KOPT-K1 (cell line): ENCODE results near the gene NOC2L.

Experiments
- H3K27ac ChIP-seq: fragments of 200-600 bp; sonication (generic); 2 replicates; pipeline ENCODE4 v1.5.1; 2016; ENCODE audit warnings: antibody characterized with exemption, mild to moderate bottlenecking, low read depth, low read length; ENCODE audit not compliant: poor library complexity, severe bottlenecking
- H3K36me3 ChIP-seq: fragments of 200-600 bp; sonication (generic); 2 replicates; pipeline ENCODE4 v1.5.1; 2017; ENCODE audit warnings: antibody characterized with exemption, mild to moderate bottlenecking, low read length, moderate library complexity; ENCODE audit not compliant: insufficient read depth
- H3K9me3 ChIP-seq: fragments of 200-600 bp; sonication (generic); 2 replicates; pipeline ENCODE4 v1.5.1; 2017; ENCODE audit warnings: antibody characterized with exemption, low read length, mild to moderate bottlenecking; ENCODE audit not compliant: insufficient read depth, poor library complexity, severe bottlenecking

NOC2L gene

GRCh38 chr1:927748-928147, 31.3 kb downstream of the NOC2L start:
- H3K9me3 ChIP-seq: no peaks in the 10 kb centered on the region
- H3K27ac ChIP-seq: no peak overlapping the region
- no peaks in the 10 kb centered on the region for H3K36me3 ChIP-seq

GRCh38 chr1:927234-927633, 31.8 kb downstream of the NOC2L start:
- no peaks in the 10 kb centered on the region for H3K9me3 ChIP-seq
- H3K36me3 ChIP-seq: no peaks in the 10 kb centered on the region
- H3K27ac ChIP-seq: no peak overlapping the region

- H3K27ac ChIP-seq: no peak overlapping the region
- no peaks in the 10 kb centered on the region for H3K36me3 ChIP-seq
These were observed 33.3 kb downstream of the NOC2L start for GRCh38 chr1:925561-926421.

GRCh38 chr1:924656-925560, 34.1 kb downstream of the NOC2L start:
- Histone ChIP-seq H3K27ac (no peak overlapping the region), H3K36me3 (no peaks in the 10 kb centered on the region), H3K9me3 (no peaks in the 10 kb centered on the region)

More at GRCh38 chr1:925561-926421, 33.3 kb downstream of the NOC2L start:
- no peaks in the 10 kb centered on the region for H3K9me3 ChIP-seq

GRCh38 chr1:923991-924655, 34.9 kb downstream of the NOC2L start:
- H3K27ac ChIP-seq: no peak overlapping the region
- H3K36me3 ChIP-seq: no peaks in the 10 kb centered on the region

GRCh38 chr1:923131-923990, 35.7 kb downstream of the NOC2L start, which contains the start of gene SAMD11:
Gene SAMD11, plus strand, starts transcription at chr1:923923. Its CDS starts 509 bp downstream, at chr1:924432.
- Histone ChIP-seq H3K9me3 (no peaks in the 10 kb centered on the region), H3K36me3 (no peaks in the 10 kb centered on the region), H3K27ac (no peak within 1 kb of the TSS)

More at GRCh38 chr1:923991-924655, 34.9 kb downstream of the NOC2L start:
- H3K9me3 ChIP-seq: no peaks in the 10 kb centered on the region

- H3K27ac ChIP-seq: no peak overlapping the region
- no peaks in the 10 kb centered on the region for H3K9me3 ChIP-seq
These were observed 37.8 kb downstream of the NOC2L start for GRCh38 chr1:921011-921837.

GRCh38 chr1:920521-920920, 38.5 kb downstream of the NOC2L start:
- no peaks in the 10 kb centered on the region for H3K9me3 ChIP-seq
- no peaks in the 10 kb centered on the region for H3K36me3 ChIP-seq
- H3K27ac ChIP-seq: no peak overlapping the region

More at GRCh38 chr1:921011-921837, 37.8 kb downstream of the NOC2L start:
- H3K36me3 ChIP-seq: no peaks in the 10 kb centered on the region

- Histone ChIP-seq H3K36me3 (no peaks in the 10 kb centered on the region), H3K9me3 (no peaks in the 10 kb centered on the region), H3K27ac (no peak overlapping the region)
These were observed 39.0 kb downstream of the NOC2L start for GRCh38 chr1:920010-920409.

GRCh38 chr1:919271-919872, 39.7 kb downstream of the NOC2L start:
- H3K27ac ChIP-seq: no peak overlapping the region
- no peaks in the 10 kb centered on the region for H3K36me3 ChIP-seq
- H3K9me3 ChIP-seq: no peaks in the 10 kb centered on the region

GRCh38 chr1:918843-919242, 40.2 kb downstream of the NOC2L start:
- Histone ChIP-seq H3K36me3 (no peaks in the 10 kb centered on the region), H3K9me3 (no peaks in the 10 kb centered on the region), H3K27ac (no peak overlapping the region)

- no peak overlapping the region for H3K27ac ChIP-seq
- H3K36me3 ChIP-seq: no peaks in the 10 kb centered on the region
- H3K9me3 ChIP-seq: no peaks in the 10 kb centered on the region
These were observed 40.7 kb downstream of the NOC2L start for GRCh38 chr1:918353-918752.

GRCh38 chr1:917466-918091, 41.5 kb downstream of the NOC2L start:
- H3K36me3 ChIP-seq: no peaks in the 10 kb centered on the region
- no peak overlapping the region for H3K27ac ChIP-seq
- no peaks in the 10 kb centered on the region for H3K9me3 ChIP-seq
